K562 (cell line): ENCODE data around the gene FAM186B.

Experiments used
- EZH2 ChIP-seq: IDR thresholded peaks from 2 replicates; pipeline ENCODE4 v1.6.1; 2012; ENCODE audit warnings: low read depth, mild to moderate bottlenecking, inconsistent platforms, low read length, borderline replicate concordance
- KLF10 ChIP-seq: fragments of 250-450 bp; sonication (Bioruptor Pico); IDR thresholded peaks from 2 replicates; pipeline ENCODE4 v1.6.1; 2021; ENCODE audit warnings: matching md5 sums
- NCOA2 ChIP-seq, 2 experiments: fragments of 450-650 bp; IDR thresholded peaks; 2 replicates each; pipeline ENCODE4 v1.6.1; 2018; ENCODE audit warnings: mild to moderate bottlenecking in 2 of 2, moderate library complexity in 1 of 2; ENCODE audit not compliant: partially characterized antibody in 2 of 2
- POLR2AphosphoS5 ChIP-seq: IDR thresholded peaks from 2 replicates; pipeline ENCODE4 v1.6.1; 2011; ENCODE audit warnings: mild to moderate bottlenecking, low read depth, low read length, moderate library complexity; ENCODE audit not compliant: control insufficient read depth, insufficient read depth
- REST ChIP-seq, 2 experiments: fragments of 450-650 bp; formaldehyde crosslinking in 1 of 2; IDR thresholded peaks; 2 replicates each; pipeline versions ENCODE4 v1.4.0 to v1.6.1; 2014 to 2020; ENCODE audit warnings: mild to moderate bottlenecking in 2 of 2, borderline replicate concordance in 1 of 2, low read depth in 1 of 2
- ZNF274 ChIP-seq: IDR thresholded peaks from 2 replicates; pipeline ENCODE4 v1.6.1; 2011; ENCODE audit warnings: low read depth, mild to moderate bottlenecking, low read length, moderate library complexity, borderline replicate concordance
- ZNF395 ChIP-seq: fragments of 200-800 bp; sonication (Bioruptor generic); IDR thresholded peaks from 2 replicates; pipeline ENCODE4 v1.6.1; 2017; ENCODE audit warnings: missing genetic modification characterization, missing compliant biosample characterization

DNA sequence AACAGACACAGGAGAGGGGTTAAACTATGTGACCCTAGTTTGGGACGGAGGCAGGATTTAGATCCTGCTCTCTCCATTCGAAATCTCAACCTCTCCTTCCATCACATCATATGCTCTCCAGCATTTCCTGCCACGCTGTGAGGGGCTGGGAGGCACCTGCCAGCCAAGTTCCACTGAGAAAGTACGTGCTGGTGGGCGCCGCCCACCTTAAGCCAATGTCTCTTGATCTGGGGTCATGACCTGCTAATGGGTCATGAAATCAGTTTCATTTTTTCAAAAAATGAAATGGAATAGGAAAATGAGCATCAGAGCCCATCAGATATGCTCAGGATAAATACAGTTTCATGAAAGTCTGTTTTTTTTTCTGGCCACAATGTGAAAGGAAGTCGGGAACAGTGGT, 44.7 kb downstream of the FAM186B start:
- TF ChIP-seq ZNF395 (CRISPR knock-in tag) (no peak), NCOA2 (IDR thresholded peaks at IDR 0.05; ENCODE audit: partially characterized antibody in 2 of 2) (no peak), KLF10 (CRISPR knock-in tag) (no peak), ZNF274 (no peak), REST (IDR thresholded peaks at IDR 0.05; ENCODE audit: borderline replicate concordance) (no peak), REST (CRISPR knock-in tag; IDR thresholded peaks at IDR 0.05; ENCODE audit: low read depth) (no peak), EZH2 (no peak), POLR2AphosphoS5 (no peak; the same call in 1 of the 2 replicates)
